GM12873 (cell line): ENCODE measurements around the gene PAQR6.

Source experiments
- TF ChIP-seq, protein P1 (sequence below): IDR thresholded peaks from 2 replicates; pipeline ENCODE4 v1.5.1; 2012; ENCODE audit warnings: low read depth, mild to moderate bottlenecking, moderate library complexity, low read length, control low read depth; ENCODE audit not compliant: insufficient read depth; ENCODE audit errors: missing control alignments

The PAQR6 gene

DNA sequence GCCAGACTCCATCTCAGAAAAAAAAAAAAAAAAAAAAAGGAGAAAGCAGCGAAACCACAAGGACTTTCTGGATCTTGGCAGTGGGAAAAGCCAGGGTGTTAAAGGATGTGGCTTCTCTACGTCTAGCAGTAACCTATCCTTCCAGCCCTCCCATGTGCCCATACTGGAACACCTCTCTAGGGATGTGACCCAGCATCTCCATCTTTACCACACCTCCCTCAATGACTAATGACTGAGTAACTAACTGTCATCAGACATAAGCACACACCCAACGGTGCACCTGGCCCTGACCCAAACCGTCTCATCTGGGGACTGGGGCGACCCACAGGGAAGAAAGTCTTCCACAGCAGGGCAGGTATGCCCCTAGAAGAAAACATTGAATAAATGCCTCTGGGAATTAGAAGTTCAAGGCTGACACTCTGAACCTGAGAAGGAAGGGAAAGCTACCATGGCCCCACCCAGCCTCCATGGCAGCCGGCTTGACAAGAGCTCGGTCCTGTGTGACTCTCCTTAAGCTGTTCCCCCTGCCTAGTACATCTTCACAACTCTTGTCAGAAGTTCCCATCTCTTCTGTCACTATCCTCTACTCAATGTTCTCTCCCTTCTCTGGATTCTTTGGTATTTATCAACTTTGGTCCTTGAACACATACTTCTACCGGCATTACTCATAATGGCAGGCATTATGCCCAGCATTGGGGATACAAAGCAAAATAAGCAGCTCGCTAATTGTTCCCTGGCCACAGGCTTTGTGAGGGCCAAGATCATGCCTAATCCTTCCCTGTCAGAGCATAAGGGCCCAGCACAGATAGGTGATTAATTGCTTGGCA, 14.8 kb upstream of the PAQR6 start:
- TF ChIP-seq, protein P1, sequence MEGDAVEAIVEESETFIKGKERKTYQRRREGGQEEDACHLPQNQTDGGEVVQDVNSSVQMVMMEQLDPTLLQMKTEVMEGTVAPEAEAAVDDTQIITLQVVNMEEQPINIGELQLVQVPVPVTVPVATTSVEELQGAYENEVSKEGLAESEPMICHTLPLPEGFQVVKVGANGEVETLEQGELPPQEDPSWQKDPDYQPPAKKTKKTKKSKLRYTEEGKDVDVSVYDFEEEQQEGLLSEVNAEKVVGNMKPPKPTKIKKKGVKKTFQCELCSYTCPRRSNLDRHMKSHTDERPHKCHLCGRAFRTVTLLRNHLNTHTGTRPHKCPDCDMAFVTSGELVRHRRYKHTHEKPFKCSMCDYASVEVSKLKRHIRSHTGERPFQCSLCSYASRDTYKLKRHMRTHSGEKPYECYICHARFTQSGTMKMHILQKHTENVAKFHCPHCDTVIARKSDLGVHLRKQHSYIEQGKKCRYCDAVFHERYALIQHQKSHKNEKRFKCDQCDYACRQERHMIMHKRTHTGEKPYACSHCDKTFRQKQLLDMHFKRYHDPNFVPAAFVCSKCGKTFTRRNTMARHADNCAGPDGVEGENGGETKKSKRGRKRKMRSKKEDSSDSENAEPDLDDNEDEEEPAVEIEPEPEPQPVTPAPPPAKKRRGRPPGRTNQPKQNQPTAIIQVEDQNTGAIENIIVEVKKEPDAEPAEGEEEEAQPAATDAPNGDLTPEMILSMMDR = no peak

DNA sequence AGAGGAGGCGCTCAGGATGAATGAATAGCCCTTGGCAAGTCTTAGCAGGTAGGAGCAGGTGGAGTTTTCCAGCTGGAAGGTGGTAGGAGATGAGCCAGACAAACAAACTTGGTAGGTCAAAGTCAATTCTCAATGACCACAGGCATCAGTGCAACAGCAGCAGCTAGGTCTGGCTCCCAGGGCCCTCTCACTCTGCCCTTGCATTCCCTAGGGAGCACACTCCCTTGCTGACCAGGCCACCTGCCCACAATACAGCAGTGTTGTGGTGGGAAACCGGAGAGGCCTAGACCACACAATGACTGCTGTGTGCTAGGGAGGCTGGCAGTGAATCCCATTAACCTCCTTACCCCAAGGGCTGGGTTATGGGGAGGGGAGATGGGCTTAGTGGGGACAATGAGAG, 13.0 kb upstream of the PAQR6 start:
- TF ChIP-seq, protein P1 = no peak

DNA sequence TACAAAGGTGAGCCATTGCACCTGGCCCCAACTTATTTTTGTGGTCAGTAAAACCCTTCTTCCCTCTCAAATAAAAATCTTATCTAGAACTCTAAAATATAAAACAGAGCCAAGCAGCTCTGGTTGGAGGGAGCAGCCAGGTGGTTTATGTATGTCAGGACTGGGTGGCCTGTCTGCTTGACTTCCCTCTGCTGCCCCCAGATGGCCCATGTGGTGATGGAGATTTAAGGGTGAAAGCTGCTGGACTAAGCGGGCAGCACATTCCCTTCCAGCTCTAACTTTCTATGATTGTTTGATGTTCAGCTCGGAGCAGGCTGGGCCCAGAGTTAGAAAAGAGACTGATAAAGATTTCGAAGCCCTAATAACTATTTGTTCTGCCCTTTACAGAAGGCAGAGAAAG, 11.9 kb upstream of the PAQR6 start:
- TF ChIP-seq, protein P1 = no peak

DNA sequence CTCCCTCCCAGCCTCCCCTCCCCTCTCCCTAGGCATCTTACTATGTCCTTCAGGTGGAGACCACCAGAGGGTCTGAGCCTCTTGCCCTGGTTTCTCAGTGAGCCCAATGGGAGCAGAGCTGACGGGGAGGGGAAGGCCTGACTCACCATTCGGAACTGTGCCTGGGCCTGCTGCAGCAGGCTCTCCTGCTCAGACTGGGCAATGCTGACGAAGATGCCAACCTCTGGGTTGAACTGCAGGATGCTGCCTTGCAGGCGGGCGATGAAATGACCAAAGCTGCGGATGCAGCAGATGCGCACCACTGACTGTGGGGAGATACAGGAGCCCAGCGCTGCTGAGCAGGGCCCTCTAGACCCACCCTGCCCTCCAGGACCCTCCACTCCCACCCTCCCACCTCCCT, 11.0 kb upstream of the PAQR6 start:
- TF ChIP-seq, protein P1 = no peak

DNA sequence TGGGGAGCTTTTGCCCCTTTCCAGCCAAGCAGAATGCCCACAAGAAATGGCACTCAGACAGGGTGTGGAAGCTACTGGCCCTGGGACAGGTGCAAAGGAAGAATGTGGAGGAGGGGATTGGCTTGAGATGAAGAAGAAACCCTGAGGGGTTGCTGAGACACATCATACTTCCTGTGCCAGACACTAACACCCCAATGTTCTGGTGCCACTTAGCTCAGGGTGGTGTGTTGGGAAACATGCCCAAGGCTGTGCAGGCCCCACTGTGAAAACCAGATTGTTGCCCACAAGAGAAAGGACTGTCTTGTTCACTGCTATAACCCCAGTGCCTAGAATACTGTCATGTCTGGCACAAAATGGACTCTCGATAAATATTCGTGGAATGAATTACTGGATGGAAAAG, 9.9 kb upstream of the PAQR6 start:
- TF ChIP-seq, protein P1 = no peak

DNA sequence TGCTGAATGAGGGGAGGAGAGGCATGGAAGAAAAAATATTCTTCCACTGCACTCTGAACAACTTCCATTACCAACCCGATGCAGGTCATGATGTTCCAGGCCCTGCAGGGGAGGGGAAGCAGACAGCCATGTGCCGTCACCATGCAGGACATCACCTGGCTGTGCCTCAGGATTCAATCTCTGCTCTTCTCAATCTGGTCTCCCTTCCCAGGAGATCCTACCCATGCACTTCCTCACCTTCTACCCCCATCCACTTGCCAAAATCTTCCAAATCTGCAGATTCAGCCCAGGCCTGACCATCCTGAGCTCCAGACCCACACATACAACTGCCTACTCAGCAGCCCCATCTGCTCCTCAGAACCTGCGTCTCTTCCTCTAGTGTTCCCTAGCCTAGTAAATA, 5.8 kb upstream of the PAQR6 start:
- TF ChIP-seq, protein P1 = no peak

DNA sequence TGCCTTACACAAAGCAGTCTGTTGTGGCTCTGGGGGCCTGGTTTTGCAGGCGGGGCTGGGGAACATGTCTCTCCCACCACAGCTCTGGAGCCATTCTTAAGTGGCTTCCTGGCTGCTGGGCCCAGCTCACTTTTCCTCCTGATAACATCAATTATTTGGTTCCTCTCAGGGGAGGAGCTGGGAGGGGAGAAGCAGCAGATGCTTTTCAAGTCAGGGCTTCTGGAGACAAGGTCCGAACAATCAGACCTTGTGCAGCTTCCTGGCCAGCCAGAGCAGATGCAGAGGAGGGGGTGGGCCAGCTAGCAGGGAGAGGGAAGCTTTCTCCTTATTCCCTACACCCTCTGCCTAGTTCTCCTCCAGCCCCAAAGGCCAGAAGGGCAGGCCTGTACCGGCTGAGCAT, 3.7 kb upstream of the PAQR6 start:
- TF ChIP-seq, protein P1 = no peak

DNA sequence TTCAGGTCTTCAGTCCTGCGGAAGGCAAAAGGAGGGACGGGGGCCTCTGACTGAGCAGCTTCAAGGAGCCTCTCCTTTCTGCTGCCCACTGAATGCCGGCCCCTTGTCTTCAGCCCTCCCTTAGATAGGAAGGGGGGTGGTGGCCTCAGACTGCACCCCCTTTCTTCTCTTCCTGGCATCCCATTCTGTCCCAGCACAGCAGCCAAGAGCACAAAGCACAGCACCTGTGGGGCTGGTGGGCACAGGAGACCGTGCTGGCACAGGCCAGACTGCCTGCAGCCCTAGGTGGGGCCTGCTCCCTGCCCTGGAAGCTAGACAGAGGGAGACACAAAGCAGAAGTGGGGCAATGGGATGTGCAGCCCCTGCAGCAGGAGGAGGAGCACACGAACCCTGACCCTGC, 1.7 kb upstream of the PAQR6 start:
- TF ChIP-seq, protein P1 = no peak
